ENCODE results near the gene FOXQ1. TPM values are rescaled to one million over a fixed set of nuclear protein-coding genes. Genes with fewer than 3 reads are reported as not detected.

Gene FOXQ1
- total and polyA plus RNA-seq, 2 of the 13 experiments (the other 11 are each of a cell fraction or from before 2014, with no cell fraction given), result 35.2 to 39.8 TPM

- peak; percentile 28; the same call in 1 of the 2 replicates for TF ChIP-seq ZNF615 (CRISPR knock-in tag; IDR thresholded peaks at IDR 0.05; ENCODE audit: borderline replicate concordance)
- peak; percentile 30; the same call in 1 of the 2 replicates for TF ChIP-seq SALL2 (CRISPR knock-in tag; IDR thresholded peaks at IDR 0.05)
- TF ChIP-seq SOX6 (IDR thresholded peaks at IDR 0.05), result no peak
- peak; percentile 95 for TF ChIP-seq SOX6 (CRISPR knock-in tag; IDR thresholded peaks at IDR 0.05)
- TF ChIP-seq ZNF780A (CRISPR knock-in tag; IDR thresholded peaks at IDR 0.05), result no peak
- TF ChIP-seq NFIC (IDR thresholded peaks at IDR 0.05; ENCODE audit: low read length), result peak; percentile 82
- peak; percentile 60; the same call in 1 of the 2 replicates for TF ChIP-seq ZC3H13 (CRISPR knock-in tag; IDR thresholded peaks at IDR 0.05)
- TF ChIP-seq, protein P1, sequence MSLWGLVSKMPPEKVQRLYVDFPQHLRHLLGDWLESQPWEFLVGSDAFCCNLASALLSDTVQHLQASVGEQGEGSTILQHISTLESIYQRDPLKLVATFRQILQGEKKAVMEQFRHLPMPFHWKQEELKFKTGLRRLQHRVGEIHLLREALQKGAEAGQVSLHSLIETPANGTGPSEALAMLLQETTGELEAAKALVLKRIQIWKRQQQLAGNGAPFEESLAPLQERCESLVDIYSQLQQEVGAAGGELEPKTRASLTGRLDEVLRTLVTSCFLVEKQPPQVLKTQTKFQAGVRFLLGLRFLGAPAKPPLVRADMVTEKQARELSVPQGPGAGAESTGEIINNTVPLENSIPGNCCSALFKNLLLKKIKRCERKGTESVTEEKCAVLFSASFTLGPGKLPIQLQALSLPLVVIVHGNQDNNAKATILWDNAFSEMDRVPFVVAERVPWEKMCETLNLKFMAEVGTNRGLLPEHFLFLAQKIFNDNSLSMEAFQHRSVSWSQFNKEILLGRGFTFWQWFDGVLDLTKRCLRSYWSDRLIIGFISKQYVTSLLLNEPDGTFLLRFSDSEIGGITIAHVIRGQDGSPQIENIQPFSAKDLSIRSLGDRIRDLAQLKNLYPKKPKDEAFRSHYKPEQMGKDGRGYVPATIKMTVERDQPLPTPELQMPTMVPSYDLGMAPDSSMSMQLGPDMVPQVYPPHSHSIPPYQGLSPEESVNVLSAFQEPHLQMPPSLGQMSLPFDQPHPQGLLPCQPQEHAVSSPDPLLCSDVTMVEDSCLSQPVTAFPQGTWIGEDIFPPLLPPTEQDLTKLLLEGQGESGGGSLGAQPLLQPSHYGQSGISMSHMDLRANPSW (CRISPR knock-in tag; IDR thresholded peaks at IDR 0.05; ENCODE audit: borderline replicate concordance), result no peak
- 0 out of 2 replicates have a peak, but pooled peaks have one; percentile 43 for TF ChIP-seq KLF6 (CRISPR knock-in tag; IDR thresholded peaks at IDR 0.05)
- TF ChIP-seq ZNF556 (CRISPR knock-in tag; IDR thresholded peaks at IDR 0.05; ENCODE audit: borderline replicate concordance), result no peak; the same call in 1 of the 2 replicates
- TF ChIP-seq ZUFSP (CRISPR knock-in tag; IDR thresholded peaks at IDR 0.05; ENCODE audit: borderline replicate concordance), result no peak
- TF ChIP-seq, protein P2, sequence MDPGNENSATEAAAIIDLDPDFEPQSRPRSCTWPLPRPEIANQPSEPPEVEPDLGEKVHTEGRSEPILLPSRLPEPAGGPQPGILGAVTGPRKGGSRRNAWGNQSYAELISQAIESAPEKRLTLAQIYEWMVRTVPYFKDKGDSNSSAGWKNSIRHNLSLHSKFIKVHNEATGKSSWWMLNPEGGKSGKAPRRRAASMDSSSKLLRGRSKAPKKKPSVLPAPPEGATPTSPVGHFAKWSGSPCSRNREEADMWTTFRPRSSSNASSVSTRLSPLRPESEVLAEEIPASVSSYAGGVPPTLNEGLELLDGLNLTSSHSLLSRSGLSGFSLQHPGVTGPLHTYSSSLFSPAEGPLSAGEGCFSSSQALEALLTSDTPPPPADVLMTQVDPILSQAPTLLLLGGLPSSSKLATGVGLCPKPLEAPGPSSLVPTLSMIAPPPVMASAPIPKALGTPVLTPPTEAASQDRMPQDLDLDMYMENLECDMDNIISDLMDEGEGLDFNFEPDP (CRISPR knock-in tag; conservative IDR thresholded peaks at IDR 0.05), result no peak
- TF ChIP-seq ZBTB2 (CRISPR knock-in tag; IDR thresholded peaks at IDR 0.05; ENCODE audit: low read depth), result peak; percentile 53
- TF ChIP-seq THAP9 (CRISPR knock-in tag; IDR thresholded peaks at IDR 0.05; ENCODE audit: borderline replicate concordance), result no peak
- TF ChIP-seq NFKBIZ (CRISPR knock-in tag; IDR thresholded peaks at IDR 0.05), result no peak
These were observed 13.8 kb downstream of the FOXQ1 start (continued) for GRCh38 chr6:1325461-1326309.
